Kidney epithelial cell (primary cell): Measurements from ENCODE around the gene KMT2E. TPM values are rescaled to one million over a fixed set of nuclear protein-coding genes. Genes with fewer than 3 reads are reported as not detected.

Experiments used
- DNase-seq: peaks from one replicate; pipeline ENCODE4 v3.0.0-alpha.2; 2010; ENCODE audit warnings: low read depth
- H3K27me3 ChIP-seq: 2 replicates; pipeline ENCODE4 v1.6.0; 2011; ENCODE audit warnings: low read length; ENCODE audit not compliant: control insufficient read depth, insufficient read depth
- H3K36me3 ChIP-seq: 2 replicates; pipeline ENCODE4 v1.5.1; 2011; ENCODE audit warnings: low read length; ENCODE audit not compliant: control insufficient read depth, insufficient read depth
- H3K4me3 ChIP-seq: 2 replicates; pipeline ENCODE4 v1.5.1; 2011; ENCODE audit warnings: low read depth, mild to moderate bottlenecking, control low read depth, low read length
- total RNA-seq: library from RNA; depleted of rRNA; stranded (reverse); fragments of >200 nt; gene quantifications from 2 replicates; pipeline ENCODE4 v1.2.3, GENCODE V29; 2015
- TF ChIP-seq, protein P1 (sequence below): IDR thresholded peaks from 2 replicates; pipeline ENCODE4 v1.5.1; 2011; ENCODE audit warnings: mild to moderate bottlenecking, moderate library complexity, low read length, control low read depth, inconsistent platforms; ENCODE audit not compliant: insufficient read depth, poor library complexity, severe bottlenecking

Gene KMT2E, protein sequence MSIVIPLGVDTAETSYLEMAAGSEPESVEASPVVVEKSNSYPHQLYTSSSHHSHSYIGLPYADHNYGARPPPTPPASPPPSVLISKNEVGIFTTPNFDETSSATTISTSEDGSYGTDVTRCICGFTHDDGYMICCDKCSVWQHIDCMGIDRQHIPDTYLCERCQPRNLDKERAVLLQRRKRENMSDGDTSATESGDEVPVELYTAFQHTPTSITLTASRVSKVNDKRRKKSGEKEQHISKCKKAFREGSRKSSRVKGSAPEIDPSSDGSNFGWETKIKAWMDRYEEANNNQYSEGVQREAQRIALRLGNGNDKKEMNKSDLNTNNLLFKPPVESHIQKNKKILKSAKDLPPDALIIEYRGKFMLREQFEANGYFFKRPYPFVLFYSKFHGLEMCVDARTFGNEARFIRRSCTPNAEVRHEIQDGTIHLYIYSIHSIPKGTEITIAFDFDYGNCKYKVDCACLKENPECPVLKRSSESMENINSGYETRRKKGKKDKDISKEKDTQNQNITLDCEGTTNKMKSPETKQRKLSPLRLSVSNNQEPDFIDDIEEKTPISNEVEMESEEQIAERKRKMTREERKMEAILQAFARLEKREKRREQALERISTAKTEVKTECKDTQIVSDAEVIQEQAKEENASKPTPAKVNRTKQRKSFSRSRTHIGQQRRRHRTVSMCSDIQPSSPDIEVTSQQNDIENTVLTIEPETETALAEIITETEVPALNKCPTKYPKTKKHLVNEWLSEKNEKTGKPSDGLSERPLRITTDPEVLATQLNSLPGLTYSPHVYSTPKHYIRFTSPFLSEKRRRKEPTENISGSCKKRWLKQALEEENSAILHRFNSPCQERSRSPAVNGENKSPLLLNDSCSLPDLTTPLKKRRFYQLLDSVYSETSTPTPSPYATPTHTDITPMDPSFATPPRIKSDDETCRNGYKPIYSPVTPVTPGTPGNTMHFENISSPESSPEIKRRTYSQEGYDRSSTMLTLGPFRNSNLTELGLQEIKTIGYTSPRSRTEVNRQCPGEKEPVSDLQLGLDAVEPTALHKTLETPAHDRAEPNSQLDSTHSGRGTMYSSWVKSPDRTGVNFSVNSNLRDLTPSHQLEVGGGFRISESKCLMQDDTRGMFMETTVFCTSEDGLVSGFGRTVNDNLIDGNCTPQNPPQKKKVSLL (N-terminal part only)
- total RNA-seq = 31.8 and 36.3 TPM in 2 replicates

DNA sequence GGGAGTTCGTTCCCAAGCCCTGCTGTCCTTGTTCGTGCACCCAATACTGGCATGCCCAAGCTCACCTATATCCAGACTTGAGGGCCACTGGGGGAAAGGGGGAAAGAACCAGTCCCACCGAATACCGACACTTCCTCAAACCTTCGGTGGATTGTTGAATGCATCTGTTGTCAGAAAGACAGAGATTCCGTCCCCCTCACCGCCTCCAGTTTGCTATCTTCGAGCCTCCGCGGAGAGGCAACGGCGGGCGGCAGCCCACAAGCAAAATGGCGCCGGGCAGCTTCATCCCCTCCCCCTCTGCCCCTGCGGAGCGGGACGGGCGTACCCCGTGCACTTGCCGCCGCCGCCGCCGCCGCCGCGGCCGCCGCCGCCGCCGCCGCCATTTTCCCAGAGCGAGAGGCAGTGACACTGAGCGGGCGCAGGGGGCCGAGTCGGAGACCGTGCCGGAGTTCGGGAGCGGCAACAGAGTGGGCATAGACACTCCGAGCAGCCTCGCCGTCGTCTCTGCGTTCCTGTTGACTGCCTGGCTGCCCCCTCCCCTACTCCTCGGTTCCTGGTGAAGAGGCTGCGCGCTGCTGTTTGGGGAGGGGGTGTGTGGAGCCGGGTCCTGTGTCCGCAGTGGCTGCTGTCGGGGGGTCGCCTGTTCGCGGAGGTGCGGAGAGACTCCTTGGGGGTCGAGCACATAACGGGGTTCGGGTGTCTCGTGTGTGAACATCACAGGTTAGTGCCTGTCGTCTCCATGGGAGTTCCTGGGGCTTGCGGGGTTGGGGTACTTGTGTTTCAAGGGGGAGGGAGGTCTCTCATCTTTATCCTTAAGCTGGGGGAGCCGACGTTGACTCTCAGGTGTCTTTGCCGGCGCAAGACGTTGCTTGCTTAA lies at the start of gene KMT2E:
Gene KMT2E, plus strand, starts transcription at position 390 of the 877 bp plus-strand sequence. CDS start 26,748 bp downstream, outside the sequence.
- H3K27me3 ChIP-seq = no peaks in the 10 kb centered on the region
- TF ChIP-seq, protein P1, sequence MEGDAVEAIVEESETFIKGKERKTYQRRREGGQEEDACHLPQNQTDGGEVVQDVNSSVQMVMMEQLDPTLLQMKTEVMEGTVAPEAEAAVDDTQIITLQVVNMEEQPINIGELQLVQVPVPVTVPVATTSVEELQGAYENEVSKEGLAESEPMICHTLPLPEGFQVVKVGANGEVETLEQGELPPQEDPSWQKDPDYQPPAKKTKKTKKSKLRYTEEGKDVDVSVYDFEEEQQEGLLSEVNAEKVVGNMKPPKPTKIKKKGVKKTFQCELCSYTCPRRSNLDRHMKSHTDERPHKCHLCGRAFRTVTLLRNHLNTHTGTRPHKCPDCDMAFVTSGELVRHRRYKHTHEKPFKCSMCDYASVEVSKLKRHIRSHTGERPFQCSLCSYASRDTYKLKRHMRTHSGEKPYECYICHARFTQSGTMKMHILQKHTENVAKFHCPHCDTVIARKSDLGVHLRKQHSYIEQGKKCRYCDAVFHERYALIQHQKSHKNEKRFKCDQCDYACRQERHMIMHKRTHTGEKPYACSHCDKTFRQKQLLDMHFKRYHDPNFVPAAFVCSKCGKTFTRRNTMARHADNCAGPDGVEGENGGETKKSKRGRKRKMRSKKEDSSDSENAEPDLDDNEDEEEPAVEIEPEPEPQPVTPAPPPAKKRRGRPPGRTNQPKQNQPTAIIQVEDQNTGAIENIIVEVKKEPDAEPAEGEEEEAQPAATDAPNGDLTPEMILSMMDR = no peak
- no peaks in the 10 kb centered on the region for H3K36me3 ChIP-seq
- no peak for DNase-seq
- peak within 1 kb of the TSS; percentile 98 for H3K4me3 ChIP-seq

DNA sequence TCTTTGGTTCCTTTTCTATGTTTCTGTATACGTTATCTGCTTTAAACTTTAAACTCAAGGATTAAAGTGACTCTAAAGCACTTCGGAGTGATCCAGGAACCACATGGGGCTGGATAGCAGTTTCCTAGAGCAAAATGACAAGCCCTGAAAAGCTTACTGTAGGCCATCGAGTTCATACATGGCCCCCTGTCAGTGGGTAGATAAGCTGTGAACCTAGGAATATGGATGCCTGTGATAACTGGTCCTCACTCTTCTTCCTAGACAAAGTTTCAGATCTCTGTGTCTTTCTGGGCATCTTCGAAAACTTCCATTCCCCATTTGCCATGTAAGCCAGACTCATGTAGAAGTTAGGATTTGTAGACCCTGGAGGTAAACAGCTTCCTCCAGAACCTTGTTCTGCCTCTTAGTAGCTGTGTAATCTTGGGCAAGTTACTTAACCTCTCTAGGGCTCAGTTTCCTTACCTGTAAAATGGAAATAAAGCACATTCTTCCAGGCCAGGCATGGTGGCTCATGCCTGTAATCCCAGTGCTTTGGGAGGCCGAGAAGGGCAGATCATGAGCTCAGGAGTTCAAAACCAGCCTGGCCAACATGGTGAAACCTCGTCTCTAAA lies 49.3 kb upstream of the KMT2E start:
- no peak for DNase-seq
- H3K4me3 ChIP-seq = no peak overlapping the region
- no peaks in the 10 kb centered on the region for H3K27me3 ChIP-seq
- H3K36me3 ChIP-seq = no peaks in the 10 kb centered on the region
- TF ChIP-seq, protein P1 = no peak

DNA sequence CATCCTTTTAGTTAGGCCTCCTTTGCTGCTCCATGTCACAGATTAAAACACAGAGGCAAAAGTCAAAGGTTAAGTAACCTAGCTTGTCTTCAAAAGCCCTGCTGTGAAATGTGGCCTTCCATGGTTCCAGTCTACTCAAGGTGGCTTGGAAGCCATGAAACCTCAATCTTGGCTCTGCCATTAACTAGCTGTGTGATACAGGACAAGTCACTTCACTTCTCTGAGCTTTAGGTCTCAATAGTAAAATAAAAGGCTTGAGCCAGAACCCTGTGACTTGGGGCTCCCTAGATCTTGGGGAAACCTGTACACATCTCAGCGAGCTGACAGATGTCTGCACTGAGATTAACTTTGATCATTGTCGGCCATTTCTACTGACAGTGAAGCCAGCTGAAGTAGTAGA lies 48.0 kb upstream of the KMT2E start:
- no peak for DNase-seq
- Histone ChIP-seq H3K36me3 (no peaks in the 10 kb centered on the region), H3K4me3 (no peak overlapping the region), H3K27me3 (no peaks in the 10 kb centered on the region)
- TF ChIP-seq, protein P1 = no peak

DNA sequence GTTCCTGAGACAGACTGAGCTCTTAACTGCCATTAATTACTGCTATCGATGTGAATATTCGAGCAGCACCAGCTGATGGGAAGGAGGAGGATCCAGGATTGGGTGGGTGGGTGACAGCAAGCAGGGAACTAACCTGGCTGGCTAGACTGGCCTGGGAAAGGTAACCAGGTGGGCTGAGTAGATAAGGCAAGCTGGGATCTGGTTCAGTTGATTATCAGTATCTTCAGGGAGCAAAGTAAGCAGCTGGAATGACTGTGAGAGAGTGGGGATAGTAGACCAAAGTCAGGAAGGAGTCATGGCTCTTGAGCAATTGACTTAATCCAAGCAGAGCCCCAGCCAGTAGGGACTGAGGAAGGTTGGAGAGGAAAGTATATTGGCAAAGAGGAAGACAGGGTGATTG lies 46.9 kb upstream of the KMT2E start:
- TF ChIP-seq, protein P1 = no peak
- H3K4me3 ChIP-seq = no peak overlapping the region
- no peaks in the 10 kb centered on the region for H3K27me3 ChIP-seq
- no peaks in the 10 kb centered on the region for H3K36me3 ChIP-seq
- no peak for DNase-seq

DNA sequence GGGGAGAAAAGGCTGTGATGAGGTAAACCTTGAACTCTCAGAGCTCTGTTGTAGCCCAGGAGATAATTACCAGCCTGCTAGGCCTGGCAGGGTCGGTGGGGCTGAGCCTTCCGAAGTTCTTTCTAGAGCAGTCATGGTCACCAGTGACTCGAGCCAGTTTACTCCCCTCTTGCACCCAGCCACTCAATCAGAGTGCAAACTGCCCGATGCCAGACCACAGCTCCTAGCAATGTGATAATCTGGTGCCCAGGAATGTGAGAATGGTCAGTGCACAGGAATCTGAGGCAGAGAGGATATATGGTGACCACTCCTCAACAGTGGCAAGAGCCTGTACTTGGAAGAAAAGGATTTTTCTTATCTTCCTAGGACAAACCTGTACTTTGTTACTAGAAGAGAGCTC lies 46.4 kb upstream of the KMT2E start:
- H3K27me3 ChIP-seq = no peaks in the 10 kb centered on the region
- TF ChIP-seq, protein P1 = no peak
- H3K36me3 ChIP-seq = no peaks in the 10 kb centered on the region
- DNase-seq = no peak
- no peak overlapping the region for H3K4me3 ChIP-seq
